ENCODE measurements around the gene KHNYN.
"Not testable (repeated sequence)": the region's sequence is repeated elsewhere in the genome, so short reads cannot be mapped to it uniquely, and the experiment has no call there.

Gene KHNYN

DNA sequence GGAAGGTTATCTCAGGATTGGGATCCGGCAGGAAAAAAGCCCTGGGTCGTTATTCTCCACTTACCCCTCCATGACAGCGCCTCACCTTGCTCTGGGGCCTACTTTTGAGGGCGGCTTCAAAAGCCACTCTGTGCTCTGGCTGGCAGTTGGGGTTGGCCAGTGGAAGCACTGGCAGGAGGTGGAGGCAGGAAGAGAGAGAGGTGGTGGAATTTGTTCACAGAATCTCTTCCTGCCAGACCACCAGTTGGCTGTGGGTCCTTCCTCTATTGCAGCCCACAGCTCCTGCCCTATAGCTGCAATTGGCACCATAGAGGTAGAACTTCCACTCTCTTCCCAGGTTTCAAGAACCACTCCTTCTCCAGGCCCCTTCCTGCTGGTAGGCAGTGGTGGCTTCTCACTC is 45.5 kb downstream of the KHNYN start:
- DNase-seq (ENCODE audit: extremely low spot score): no peak
- ChIA-PET CTCF (no interaction called here), POLR2A (no interaction called here)
- TF ChIP-seq L3MBTL2 (conservative IDR thresholded peaks at IDR 0.05) (no peak), HDGF (IDR thresholded peaks at IDR 0.05; ENCODE audit: borderline replicate concordance) (no peak), ZNF384 (IDR thresholded peaks at IDR 0.05) (no peak), FOXM1 (IDR thresholded peaks at IDR 0.05; ENCODE audit: borderline replicate concordance) (no peak), SUZ12 (IDR thresholded peaks at IDR 0.05) (no peak), BHLHE40 (IDR thresholded peaks at IDR 0.05; ENCODE audit: borderline replicate concordance) (no peak), TARDBP (IDR thresholded peaks at IDR 0.05) (no peak)

DNA sequence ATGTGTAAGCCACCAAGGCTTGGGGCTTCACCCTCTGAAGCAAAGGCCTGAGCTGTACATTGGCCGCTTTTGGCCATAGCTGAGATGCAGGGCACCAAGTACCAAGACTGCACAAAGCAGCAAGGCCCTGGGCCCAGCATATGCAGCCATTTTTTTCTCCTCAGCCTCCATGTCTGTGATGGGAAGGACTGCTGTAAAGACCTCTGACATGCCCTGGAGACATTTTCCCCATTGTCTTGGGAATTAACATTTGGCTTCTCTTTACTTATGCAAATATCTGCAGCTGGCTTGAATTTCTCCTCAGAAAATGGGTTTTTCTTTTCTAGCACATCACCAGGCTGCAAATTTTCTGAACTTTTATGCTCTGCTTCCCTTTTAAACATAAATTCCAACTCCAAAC is 50.2 kb downstream of the KHNYN start:
- DNase-seq (ENCODE audit: extremely low spot score); CTCF ChIA-PET; POLR2A ChIA-PET: not testable (repeated sequence)

DNA sequence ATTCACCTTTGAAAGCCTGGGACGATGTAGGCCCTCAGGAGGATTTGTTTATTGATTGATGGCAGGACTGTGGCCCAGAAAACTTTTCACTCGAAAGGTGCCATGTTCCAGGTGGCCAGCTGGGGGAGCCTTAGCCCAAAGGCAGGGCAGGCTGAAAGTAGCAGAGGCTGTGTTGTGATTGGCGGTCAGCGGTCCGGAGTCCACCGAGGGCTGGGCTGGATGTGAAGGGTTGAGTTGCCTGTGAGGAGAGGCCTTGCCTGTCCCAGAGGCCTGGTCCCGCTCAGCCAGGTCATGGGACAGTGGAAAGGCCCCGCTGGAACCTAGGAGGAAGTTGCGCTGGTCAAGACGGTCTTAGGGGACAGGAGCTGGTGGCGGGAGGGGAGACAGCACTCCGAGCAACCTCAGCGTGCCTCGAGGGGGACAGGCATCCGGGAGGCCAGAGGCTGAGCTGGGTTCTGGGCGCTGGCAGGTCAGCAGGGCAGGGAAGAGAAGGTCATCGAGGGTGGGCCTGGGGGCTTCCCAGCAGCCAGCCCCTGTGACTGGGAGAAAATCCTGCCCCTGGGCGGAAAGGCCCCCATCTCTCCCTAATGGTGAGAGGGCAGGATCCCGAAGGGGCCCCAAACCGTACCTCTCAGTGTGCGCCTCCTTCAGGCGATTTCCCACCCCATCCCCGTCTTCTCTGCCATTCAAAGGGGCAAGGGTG is 52.0 kb downstream of the KHNYN start:
- TF ChIP-seq, protein P1, sequence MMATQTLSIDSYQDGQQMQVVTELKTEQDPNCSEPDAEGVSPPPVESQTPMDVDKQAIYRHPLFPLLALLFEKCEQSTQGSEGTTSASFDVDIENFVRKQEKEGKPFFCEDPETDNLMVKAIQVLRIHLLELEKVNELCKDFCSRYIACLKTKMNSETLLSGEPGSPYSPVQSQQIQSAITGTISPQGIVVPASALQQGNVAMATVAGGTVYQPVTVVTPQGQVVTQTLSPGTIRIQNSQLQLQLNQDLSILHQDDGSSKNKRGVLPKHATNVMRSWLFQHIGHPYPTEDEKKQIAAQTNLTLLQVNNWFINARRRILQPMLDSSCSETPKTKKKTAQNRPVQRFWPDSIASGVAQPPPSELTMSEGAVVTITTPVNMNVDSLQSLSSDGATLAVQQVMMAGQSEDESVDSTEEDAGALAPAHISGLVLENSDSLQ (IDR thresholded peaks at IDR 0.05): peak; percentile 77
- TF ChIP-seq LEF1 (IDR thresholded peaks at IDR 0.05; ENCODE audit: borderline replicate concordance): no peak
- ChIA-PET POLR2A (no interaction called here), CTCF (interaction anchor here (0.5 to 1.4 kb wide), 5 partner anchors 12 to 1911 kb away, joined by 3 to 4 read pairs (median 3); no protein-coding TSS in a partner anchor)
- peak; percentile 84 for DNase-seq (ENCODE audit: extremely low spot score)

DNA sequence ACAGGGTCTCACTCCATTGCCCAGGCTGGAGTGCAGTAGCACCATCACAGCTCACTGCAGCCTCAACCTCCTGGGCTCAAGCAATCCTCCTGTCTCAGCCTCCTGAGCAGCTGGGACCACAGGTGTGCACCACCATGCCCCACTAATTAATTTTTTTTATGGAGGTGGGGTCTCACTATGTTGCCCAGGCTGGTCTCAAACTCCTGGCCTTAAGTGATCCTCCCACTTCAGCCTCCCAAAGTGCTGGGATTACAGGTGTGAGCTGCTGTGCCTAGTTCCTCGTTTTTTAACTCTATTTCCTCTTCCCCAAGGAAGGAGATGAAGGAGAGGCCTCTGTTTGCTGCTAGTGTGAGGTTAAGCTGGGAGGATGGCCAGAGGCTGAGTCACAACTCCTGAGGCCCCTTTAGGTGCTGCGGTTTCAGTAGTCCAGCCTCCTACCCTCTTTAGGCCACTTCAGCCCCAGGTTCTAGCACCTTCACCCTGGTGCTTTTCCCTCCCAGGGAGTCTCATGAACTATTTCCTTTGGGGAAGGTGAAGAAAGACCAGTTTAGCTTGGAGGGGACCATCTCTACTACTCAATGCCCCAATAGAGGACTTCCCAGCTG is 53.0 kb downstream of the KHNYN start:
- ChIA-PET POLR2A (interaction anchor here (0.5 kb wide), 1 partner anchor 235 kb away, joined by 3 read pairs; no protein-coding TSS in a partner anchor), CTCF (interaction anchor here (1.4 kb wide), 1 partner anchor 13 kb away, joined by 3 read pairs; no protein-coding TSS in a partner anchor)

DNA sequence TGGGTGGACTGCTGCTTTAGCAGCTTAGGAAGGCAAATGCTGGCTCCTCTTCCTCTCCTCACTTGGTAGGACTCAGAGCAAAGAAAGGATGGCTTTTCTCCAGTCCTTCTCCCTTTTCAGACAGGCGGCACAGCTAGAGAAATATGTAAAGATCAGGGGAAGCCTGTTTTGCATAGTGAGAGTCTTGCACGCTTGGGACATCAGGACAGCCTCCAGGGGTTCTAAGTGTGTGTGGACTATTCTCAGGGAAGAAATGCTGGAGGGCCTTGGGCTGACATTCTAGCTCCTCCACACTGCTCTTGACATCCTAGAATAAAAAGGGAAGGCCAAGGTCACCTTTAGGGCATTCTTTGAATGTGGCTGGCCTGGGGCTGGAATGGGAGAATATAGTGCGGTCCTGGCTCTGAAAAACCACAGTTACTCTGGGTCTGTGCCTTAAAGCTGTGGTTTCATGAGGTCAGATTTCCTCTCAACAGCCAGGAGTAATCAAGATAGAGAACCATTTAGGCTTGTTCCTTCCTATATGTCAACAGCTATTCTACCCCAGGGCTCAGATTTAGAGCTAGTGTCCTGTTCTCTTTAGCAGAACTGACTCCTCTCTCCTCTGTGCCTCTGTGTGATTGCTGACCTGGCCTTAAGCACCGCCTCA is 54.0 kb downstream of the KHNYN start:
- POLR2A ChIA-PET: no interaction called here
- no peak for DNase-seq (ENCODE audit: extremely low spot score)
- CTCF ChIA-PET: no interaction called here

More for the DNA sequence above, 53.0 kb downstream of the KHNYN start:
- DNase-seq (ENCODE audit: extremely low spot score): not testable (repeated sequence)

More for the DNA sequence above, 54.0 kb downstream of the KHNYN start:
- TF ChIP-seq ARNT (IDR thresholded peaks at IDR 0.05) (no peak), FOXK2 (IDR thresholded peaks at IDR 0.05) (no peak)
